Amniotic stem cell (primary cell): ENCODE results near the gene TPPP.

ENCODE experiments used
- DNase-seq: peaks from one replicate; lab custom pipeline; 2025; lab: John Stamatoyannopoulos, UW

The TPPP gene

DNA sequence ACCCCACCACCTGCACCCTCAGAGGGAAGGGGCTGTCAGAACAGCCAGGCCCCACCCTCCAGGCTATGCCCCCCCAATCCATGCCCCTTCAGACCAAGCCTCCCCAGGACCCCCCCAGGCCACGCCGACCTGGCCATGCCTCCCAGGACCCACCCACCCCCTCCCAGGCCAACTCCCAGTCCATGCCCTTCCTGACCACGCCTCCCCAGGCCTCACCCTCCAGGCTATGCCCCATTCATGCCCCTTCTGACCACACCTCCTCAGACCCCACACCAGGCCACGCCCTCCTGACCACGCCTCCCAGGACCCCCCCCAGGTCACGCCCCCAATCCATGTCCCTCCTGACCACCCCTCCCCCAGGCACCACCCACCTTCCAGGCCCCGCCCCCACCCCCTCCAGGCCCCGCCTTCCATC lies 27.6 kb downstream of the TPPP start:
- no peak for DNase-seq

DNA sequence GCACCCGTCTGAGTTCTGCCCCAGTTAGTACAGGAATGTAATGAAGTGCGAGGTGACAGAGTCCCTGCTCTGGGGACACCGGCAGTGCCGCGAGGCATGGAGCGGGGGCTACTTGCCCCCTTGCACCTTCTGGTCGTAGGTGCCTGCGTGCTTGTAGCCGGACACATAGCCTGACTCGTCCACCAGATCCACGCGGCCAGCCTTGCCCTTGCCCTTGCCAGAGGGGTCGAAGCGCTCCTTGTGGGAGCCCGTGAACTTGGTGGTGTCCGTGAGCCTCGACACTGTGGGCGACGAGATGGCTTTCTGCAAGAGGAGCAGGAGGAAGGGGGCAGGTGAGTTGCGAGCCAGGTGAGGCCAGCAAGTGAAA lies 28.2 kb downstream of the TPPP start:
- DNase-seq: no peak

DNA sequence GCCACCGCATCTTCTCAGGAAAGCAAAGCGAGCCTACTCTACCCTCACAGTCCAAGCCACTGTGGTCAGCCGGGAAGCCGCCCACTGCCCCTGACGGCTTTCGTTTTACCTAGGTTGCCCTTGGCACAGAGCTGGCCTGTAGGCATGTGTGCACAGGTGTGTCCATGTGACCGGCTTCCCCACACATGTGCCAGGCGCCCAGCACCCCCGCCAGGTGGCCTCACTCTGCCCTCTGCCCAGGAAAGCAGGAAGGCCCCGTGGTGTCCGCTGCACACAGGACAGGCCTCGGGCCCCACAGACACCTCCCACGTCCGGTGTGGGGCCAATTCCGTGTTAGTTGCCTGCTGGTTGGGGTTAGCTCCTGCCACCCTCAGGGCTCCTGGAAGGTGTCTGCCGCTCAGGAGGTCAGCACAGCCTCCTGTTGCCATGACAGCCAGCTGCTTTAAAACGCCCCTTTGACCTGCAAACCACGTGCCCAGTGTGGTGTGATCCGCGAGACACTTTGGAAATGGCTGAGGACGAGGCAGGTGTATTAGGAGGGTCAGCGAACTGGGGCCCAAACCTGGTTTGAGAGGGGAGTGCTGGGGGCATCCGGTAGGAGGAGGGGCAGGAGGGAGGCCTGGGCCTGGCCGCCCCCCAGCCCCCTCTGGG lies 28.7 kb downstream of the TPPP start:
- DNase-seq: no peak

DNA sequence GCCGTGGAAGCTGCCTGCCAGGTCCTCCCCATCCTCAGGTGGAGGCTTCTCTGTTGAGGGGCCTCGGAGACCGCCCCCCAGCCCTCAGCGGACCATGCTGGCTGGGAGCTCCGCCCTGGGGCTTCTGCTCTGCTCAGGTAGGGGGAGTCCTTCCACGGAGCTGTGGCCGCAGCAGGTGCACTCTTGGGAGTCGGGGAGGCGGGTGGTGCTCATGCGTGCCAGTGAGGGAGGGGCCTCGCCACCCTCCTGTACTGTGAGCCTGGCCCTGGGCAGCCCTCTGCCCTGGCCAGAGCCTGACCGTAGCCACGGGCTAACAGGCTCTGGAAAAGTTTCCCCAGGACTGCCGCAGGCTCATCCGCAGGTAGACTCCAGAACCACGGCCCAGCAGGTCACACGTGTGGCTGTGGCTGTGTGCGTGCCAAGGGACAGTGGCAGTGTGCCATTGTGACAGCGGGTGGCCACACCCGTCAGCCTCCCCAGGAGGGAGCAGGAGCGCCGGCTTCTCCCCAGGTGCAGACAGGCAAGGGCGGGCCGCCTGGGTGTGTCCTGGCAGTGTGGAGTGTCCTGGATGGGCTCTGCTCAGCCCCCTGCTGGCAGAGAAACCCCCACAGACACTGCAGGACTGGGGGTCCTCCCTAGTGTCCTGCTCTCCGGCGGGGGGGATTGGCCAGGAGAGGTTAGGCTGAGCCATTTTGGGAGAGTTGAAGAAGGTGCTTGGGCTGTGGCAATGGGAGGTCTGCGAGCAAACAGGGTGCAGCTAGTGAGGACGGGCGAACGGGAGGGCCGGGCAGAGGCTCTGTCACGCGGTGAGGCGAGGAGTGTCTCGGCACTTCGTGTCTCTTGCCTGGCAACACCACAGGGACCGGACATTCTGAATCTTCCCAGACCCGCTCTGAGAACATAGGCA lies 29.5 kb downstream of the TPPP start:
- no peak for DNase-seq

DNA sequence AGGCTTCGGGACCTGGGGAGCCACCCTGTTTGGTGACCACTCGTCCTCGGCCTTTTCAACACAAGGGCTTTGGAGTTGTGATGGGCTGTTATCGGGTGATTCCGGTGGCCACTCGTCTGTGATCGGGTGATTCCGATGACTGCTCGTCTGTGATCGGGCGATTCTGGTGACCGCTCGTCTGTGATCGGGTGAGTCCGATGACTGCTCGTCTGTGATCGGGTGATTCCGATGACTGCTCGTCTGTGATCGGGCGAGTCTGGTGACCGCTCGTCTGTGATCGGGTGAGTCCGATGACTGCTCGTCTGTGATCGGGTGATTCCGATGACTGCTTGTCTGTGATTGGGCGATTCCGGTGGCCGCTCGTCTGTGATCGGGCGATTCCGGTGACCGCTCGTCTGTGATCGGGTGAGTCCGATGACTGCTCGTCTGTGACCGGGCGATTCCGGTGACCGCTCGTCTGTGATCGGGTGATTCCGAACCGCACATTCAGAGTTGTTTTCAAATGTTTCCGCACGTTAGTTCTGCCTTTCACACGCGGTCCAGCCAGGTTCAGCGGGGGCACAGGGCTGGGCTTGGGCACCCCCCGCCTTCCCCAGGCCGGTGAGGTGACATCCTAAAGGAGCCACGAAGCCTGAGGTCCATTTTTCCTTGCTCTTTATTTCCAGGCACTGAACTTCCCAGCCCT lies 30.3 kb downstream of the TPPP start:
- DNase-seq: no peak

DNA sequence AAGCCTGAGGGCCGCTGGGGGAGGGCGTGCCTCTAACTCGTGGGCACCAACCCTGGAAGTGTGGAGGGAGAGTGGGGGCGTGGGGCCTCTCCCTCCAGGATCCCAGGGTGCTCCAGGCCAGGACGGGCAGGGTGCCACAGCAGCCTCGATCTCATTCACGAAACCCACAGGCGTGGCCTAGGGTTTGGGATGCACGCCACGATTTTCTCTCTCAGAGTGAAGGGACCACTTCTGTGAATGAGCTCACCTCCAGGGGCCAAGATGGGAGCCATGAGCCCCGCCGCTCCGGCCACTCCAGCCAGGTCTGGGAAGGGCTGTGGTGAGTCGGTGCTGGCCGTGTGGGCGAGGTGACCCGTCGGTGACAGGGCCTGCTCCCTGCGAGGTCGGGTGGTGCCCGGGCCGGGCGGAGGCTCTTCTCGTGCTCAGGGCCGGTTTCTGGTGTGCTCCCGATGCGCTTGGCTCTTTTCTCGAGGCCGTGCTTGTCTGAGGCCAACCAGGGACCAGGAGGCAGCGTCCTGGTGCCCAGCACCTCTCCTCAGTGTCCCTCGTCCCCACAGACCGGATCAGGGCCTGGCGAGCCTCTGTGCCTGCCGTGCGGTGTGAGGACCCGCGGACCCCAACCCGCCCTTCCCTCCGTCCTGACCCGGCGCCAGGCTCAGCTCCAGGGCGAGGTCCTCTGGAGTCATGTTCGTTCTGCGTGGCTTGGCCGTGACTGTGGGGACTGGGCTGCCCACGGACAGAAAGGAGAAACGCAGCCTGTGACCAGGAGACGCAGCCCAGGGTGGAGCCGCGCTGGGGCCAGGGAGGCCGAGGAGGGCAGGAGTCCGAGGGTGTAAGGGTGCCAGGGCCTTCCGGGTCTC lies 31.0 kb downstream of the TPPP start:
- no peak for DNase-seq

DNA sequence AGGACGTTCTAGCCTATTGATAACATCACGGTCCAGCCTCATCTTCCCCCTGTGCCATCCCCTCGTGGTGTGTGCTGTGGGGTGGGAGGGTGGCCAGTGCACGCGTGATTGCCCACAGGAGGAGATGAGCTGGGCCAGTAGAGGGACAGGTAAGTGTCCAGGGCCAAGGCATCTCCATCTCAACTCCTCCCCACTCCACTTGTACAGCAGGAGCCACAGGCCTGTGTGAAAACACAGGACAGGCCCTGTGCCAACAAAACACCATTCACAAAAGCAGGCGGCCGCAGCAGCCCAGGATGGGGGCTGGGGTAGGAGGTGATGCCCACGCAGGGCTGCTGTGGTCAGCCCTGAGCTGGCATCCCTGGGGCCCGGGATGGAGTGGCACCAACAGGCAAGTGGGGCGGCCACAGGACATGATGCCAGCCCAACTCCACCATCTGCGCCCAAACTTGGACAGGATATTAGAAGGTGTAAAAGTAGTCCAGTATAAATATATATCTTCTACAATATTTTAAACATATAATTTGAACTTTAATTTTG lies 32.6 kb downstream of the TPPP start:
- DNase-seq: no peak

DNA sequence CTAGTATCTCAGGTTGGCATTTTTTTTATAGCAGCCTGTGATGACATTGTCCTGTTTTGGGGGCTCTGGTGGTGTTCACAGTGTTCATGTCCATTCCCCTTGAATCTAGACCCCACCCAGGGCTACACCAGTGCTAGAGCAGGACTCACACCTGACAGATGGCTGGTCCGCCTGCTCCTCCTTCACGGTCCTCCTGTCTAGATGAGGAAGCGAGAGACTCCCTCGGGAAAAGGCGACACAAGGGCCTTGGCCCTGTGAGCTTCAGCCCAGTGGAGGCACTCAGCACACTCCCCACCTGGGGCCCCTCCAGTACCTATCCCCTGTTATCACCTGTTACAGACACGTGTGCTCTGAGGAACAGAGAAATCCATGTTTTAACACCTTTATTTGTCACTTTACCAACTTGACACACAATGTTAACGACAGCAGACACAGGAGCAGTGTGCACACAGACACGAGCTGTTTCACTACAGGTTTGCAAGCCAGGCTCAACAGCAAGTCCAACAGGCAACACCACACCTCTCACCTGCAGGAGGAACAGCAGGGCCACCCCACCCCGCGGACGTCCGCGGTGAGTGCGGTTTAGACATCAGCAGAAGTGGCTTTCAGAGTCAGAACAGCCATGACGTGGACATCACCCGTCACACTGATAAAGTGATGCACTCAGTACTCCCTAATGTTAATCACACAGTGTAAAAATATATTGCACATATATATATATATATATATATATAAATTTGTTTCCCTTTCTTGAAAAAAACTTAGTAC lies 33.5 kb downstream of the TPPP start:
- DNase-seq: no peak

DNA sequence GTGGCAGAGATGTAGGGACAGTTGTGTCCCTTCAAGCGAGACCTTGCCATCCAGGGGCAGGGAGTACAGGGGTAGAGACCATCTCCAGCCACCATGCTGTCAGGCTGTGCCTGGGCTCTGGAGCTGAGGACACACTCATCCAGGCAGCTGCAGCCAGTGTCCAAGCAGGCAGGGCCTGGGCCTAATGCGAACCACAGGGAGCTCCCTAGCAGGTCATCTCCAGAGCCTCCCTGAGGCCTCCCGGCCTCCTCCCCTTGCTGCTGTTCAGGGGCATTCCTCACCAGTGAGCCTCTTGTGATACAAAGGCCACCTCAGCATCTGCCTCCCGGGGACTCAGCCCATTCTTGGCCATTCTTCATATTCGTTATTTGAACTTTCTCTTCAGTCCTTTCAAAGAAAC lies 35.0 kb downstream of the TPPP start:
- DNase-seq: no peak

DNA sequence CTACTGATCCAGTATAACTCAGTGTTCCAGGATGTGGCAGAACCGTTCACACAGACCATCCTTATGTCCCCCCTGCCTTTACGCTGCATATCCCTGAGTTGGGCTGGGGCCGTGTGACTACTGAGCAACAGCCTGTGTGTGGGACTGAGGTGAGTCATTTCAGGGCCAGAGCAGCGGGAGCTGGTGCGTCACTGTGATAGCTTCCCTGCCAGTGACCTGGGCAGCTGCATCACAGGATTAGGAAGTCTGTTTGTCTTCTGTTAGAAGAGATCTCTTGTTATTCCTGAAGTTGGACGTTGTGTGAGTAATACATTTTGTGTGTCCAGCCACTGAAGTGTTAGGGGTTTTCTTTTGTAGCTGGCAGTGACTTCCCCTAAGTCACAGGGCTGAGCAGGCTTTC lies 35.6 kb downstream of the TPPP start:
- DNase-seq: peak; percentile 54

DNA sequence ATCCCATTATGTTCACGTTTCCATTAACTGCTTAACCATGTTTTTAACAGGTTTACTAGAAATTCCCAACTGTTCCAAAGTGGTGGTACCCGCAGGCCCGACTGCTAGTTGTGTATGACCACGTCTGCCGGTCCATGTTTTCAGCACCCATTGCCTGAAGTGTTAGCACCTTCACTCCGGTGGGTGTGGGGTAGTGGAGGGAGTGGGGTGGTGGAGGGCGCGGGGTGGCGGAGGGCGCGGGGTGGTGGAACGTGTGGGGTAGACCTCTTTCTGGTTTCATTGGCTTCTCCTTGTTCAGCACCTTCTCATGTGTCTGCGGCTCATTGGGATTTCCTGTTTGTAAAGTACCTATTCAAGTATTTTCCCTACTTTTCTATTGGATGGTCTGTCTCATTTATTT lies 37.7 kb downstream of the TPPP start:
- no peak for DNase-seq

DNA sequence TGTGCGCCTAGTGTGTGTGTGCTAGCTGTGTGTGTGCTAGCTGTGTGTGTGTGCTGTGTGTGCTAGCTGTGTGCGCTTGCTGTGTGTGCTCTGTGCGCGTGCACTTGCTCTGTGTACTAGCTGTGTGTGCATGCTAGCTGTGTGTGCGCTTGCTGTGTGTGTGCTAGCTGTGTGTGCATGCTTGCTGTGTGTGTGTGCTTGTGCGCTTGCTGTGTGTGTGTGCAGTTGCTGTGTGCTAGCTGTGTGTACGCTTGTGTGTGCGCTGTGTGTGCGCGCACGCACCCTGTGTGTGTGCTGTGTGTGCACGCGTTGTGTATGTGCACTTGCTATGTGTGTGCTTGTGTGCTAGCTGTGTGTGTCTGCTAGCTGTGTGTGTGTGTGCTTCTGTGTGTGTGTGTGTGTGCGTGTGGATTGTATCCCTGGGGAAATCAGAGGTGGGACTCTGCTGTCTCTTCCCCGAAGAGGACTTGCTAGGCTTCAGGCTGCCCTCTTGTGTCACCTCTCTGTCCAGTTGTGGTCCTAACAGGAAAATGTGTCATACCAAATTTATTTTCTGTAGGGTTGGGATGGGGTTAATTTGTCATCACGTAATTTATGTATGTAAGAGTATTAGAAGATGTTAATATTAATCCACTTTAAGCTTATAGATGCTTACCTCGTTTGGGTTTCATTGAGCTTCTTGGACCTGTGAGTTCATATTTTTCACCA lies 38.9 kb downstream of the TPPP start:
- no peak for DNase-seq

DNA sequence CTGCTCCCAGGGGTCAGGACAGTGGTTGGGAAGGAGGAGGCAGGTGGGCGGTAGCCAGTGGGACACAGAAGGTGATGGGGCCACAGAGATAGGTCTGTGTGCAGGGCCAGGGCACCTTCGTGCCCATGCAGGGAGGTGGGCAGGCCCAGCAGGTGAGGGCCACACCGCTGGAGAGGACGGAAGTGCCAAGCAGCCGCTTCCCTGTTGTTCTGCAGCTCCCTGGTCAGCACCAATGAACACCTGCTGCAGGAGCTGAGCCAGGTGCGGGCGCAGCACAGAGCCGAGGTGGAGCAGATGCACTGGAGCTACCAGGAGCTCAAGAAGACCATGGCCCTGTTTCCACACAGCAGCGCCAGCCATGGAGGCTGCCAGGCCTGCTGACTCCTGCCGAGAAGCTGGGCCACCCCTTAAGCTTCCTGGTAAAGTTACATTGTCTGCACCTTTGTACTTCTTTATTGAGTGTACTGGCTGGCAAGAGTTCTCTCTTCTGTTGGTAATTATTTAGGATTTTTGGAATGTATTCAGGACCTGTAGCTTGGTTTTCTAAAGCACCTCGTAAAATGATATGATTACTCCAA lies 40.3 kb downstream of the TPPP start:
- no peak for DNase-seq

DNA sequence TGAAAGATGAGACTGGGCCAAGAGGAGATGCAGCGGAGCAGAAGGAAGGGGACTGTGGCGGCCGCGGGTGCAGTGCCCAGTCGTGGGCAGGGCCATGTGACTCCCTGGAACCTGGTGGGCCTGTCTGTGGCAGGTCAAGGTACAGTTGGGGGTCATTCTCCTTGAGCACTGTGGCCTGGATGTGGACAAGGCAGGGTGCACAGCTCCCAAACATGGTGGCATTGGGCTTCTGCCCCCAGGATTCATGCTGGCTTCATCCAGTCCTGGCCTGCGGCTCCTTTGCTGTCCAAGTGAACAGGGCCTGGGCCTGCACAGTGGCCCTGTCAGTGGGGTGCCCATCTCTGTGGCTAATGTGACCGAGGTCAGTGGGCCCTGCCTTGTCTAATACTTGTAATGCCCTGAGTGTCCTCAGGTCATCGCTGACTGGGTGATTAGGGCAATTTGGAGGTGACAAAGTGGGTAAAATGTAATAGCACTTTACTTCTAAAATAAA lies 41.1 kb downstream of the TPPP start:
- no peak for DNase-seq

DNA sequence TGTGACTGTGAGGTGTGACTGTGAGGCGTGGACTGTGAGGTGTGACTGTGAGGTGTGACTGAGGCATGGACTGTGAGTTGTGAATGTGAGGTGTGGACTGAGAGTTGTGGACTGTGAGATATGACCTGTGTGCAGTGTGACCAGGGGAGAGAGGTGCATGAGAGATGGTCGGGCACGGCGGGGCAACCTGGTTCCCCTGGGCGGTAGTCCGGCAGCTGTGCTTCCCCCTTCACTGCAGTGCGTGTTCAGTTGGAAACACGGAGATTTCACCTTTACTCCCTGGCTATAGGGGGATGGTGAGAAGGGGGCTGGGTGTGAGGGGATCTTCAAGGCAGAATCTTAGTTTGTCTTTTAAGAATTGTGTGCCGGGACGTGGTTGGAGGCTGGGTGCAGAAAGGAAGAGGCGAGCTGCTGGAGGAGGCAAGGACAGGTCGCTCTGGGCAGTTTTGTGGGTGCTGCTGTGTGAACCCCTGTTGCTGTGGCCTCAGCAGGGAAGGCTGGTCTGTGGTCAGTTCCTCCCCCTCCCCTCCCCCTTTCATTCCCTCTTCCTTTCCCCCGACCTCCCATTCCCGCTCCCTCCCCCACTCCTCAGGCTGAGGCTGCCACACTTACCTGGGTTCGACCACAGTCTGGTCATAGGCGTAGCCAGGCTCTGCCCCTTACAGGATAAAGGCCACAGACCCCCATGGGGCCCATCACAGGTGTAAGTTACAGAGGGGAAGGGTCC lies 41.7 kb downstream of the TPPP start:
- no peak for DNase-seq

DNA sequence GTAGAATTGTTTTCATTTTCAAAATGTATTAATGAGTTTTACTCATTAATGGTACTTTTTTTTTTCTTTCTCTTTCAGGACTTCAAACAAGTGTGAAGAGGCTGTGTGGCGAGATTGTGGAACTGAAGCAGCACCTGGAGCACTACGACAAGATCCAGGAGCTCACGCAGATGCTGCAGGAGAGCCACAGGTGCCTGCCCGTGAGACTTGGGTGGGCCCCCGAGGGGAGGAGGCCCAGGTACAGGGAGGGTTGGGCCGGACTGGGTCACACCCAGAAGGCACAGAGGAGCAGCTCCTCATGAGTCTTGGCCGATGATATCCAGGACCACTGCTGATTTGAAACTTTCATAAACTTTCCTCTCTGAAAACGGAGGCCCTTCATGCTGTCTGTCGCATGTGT lies 45.4 kb downstream of the TPPP start:
- DNase-seq: no peak

DNA sequence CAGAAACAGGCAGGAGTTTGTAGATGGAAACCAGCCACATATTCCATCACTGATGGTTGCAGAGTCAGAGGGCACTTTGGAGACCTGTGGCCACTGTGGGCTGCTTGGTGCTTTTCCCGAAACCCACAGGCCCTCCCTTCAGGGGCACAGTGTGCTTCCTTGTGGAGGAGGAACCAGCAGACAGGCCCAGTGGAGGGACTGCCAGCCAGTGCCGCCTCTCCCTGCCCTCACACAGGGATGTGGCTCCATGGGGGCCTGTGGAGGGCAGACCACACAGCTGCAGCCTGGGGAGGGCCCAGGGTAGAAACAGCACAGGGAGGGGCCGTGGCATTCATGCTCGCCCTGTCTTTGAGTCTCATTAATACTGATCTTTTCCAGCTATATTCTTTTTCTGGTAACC lies 45.8 kb downstream of the TPPP start:
- DNase-seq: no peak

DNA sequence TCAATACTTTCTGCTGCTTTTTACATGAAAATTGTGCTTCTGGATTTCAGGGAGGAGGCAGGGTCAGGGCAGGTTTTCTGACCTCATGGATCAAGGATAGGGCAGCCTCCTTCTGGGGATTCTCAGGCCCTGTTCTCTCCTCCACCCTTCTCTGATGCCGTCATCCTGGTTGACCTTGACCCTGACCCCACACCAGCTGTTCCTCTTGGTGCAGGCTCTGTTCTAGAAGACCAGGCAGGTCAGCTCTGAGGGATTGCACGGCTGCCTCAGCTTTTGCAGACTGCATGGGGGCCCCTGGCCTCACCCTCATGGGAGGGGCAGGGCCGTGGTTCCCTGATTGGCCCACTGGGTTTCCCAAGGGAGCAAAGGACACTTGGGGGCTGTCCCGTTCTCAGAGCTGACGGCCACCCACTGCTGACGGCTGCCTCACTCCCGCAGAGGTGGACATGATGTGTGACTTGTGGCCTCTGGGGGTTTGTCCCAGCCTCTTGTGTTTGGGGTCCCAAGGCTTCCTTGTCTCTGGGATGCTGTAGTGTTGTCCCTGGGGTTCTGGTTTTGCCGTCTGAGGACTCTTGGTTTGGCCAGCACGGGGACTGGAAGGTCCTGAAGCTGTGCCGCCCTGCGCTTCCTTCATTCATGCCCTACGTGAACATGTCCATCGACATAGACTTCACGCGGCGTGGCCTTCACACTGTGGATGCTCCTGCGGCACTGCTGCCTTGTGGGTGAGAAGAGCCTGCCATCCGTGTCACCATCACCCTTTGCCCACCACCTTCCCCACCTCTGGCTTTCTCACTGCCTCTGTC lies 46.6 kb downstream of the TPPP start:
- DNase-seq: no peak
